Heart right ventricle (tissue), 16 donors: ENCODE results near the gene MIX23. TPM values are rescaled to one million over a fixed set of nuclear protein-coding genes. Genes with fewer than 3 reads are reported as not detected.

Source experiments
- ATAC-seq, 8 donors: fragments of 200-7000 bp; cut with Tn5 transposase; one replicate each; pipeline ENCODE4 v1.9.1; 2020; ENCODE audit warnings: mild to moderate bottlenecking in 8 of 8, moderate library complexity in 8 of 8, moderate number of reproducible peaks in 1 of 8
- DNase-seq, 2 donors: peaks; one replicate each; pipeline ENCODE4 v3.0.0-alpha.2; 2020
- H3K27ac ChIP-seq, 10 donors: fragments of 200-600 bp; sonication (generic) in 2 of 10; one replicate each; pipeline versions ENCODE4 v1.5.0 to v1.8.0; 2020 to 2022; ENCODE audit warnings: mild to moderate bottlenecking in 3 of 10
- H3K27me3 ChIP-seq, 7 donors: fragments of 200-600 bp; one replicate each; pipeline ENCODE4 v1.8.0; 2021 to 2022; ENCODE audit warnings: mild to moderate bottlenecking in 2 of 7
- H3K36me3 ChIP-seq, 9 donors: fragments of 200-600 bp; sonication (generic) in 1 of 9; one replicate each; pipeline versions ENCODE4 v1.5.0 to v1.8.0; 2020 to 2022; ENCODE audit warnings: mild to moderate bottlenecking in 2 of 9
- H3K4me1 ChIP-seq, 9 donors: fragments of 200-600 bp; sonication (generic) in 1 of 9; one replicate each; pipeline versions ENCODE4 v1.5.0 to v1.8.0; 2020 to 2022; ENCODE audit warnings: mild to moderate bottlenecking in 4 of 9
- H3K4me3 ChIP-seq, 10 donors: fragments of 200-600 bp; sonication (generic) in 2 of 10; one replicate each; pipeline versions ENCODE4 v1.5.0 to v1.8.0; 2020 to 2022; ENCODE audit warnings: mild to moderate bottlenecking in 7 of 10, moderate library complexity in 2 of 10
- H3K9me3 ChIP-seq, 11 donors: fragments of 200-600 bp in 10 of 11; sonication (generic) in 2 of 11; one replicate each; pipeline versions ENCODE4 v1.5.0 to v1.8.0; 2013 to 2022; ENCODE audit warnings: mild to moderate bottlenecking in 2 of 11, control low read depth in 1 of 11, moderate library complexity in 1 of 11
- CTCF ChIP-seq, 9 donors: fragments of 200-600 bp; sonication (generic) in 2 of 9; IDR thresholded peaks; one replicate each; pipeline versions ENCODE4 v1.5.0 to v1.8.0; 2021 to 2022; ENCODE audit warnings: antibody characterized with exemption in 9 of 9, mild to moderate bottlenecking in 5 of 9, moderate library complexity in 1 of 9
- WGBS, 2 donors: extraction: QIAGEN DNeasy Blood & Tissue Kit; methylation state at CpG; one replicate each; pipeline ENCODE4 v1.1.7; 2013; ENCODE audit warnings: inconsistent platforms in 1 of 2; 5-methylcytosine and 5-hydroxymethylcytosine counted together
- intact Hi-C, 10 donors: fragments of 100-400 bp; cut with DNase I; formaldehyde crosslinking; loops; one replicate each; pipeline versions ENCODE4 v1.11.1 to v1.14.2; 2022
- polyA plus RNA-seq, 2 donors: library from polyadenylated mRNA; stranded (reverse); fragments of 200-250 nt; gene quantifications; one replicate each; pipeline ENCODE4 v1.2.3, GENCODE V29; 2013
- total RNA-seq, 10 donors: library from RNA; stranded (reverse); fragmentation: NEBNext Ultra II Directional in 3 of 10; extraction: Animal tissue kit (Norgen Biotek cat#: 25700) in 3 of 10; gene quantifications; one replicate each; pipeline versions ENCODE4 v1.2.1 to v1.2.4, GENCODE V29; 2021 to 2023
- donor health status: Arrhythmogenic right ventricular cardiomyopathy.
- donor health status: ischemic (EF 13 %, LVEDD 7.1; RV severe dilation, severe dysfunction).
- donor health status: healthy with polysubstance abuse.
- donor health status: DM: no; HTN: yes; CAD: no.
- donor health status: DM: no; HTN: no; CAD: no.
- donor health status: ischemic (EF 25% LVEDD 6.9; RV normal size, moderate dysfunction).
- donor health status: ischemic (EF 25% LVEDD 5.7; RV mildly dilated, moderate dysfunction).
- donor health status: healthy.
- donor health status: DM: yes; HTN: yes; CAD: no.
- donor health status: Ischemic cardiomyopathy.
- donor health status: ischemic (EF 35%, LVEDD 5.7; RV mildly dilated, moderate dysfunction).
- donor health status: nonischemic (EF 11% LVEDD 7.7; RV severe dilation, severe dysfunction).
- donor health status: DM: yes; HTN: yes; CAD: no.
- donor health status: PGD.
- donor health status: ischemic (EF 29% LVEDD 5.4; RV normal size, mild dysfunction).
- donor health status: nonischemic (EF 23%, LVEDD 6.1; RV moderate dilation, normal function).

MIX23 gene
- total and polyA plus RNA-seq, 12 donors = 23.8 to 58.4 (median 30.1) TPM

GRCh38 chr3:122353215-122353614 is 29.8 kb downstream of the MIX23 start:
- Histone ChIP-seq H3K9me3 (no peaks in the 10 kb centered on the region), H3K27ac (no peak overlapping the region), H3K4me3 (no peak overlapping the region), H3K27me3 (no peaks in the 10 kb centered on the region), H3K4me1 (no peaks in the 10 kb centered on the region), H3K36me3 (peaks cover 0 to 14% (median 0%) of the 10 kb centered on the region in 9 donors)
- TF ChIP-seq CTCF (IDR thresholded peaks at IDR 0.05) = no peak
- intact Hi-C loops = loop anchor here in 1 of 10 donors (10.0 kb wide), 1 partner anchor 808 kb away; the partner anchor contains the start of gene POLQ
- no peak for DNase-seq
- ATAC-seq = peak in 2 of 8 donors; percentile 41 to 42
- 61 to 63% methylated on average over 2 of the region's 2 CpGs for WGBS, 2 donors

GRCh38 chr3:122351612-122352011 is 31.4 kb downstream of the MIX23 start:
- Histone ChIP-seq H3K27ac (no peak overlapping the region), H3K9me3 (no peaks in the 10 kb centered on the region), H3K27me3 (no peaks in the 10 kb centered on the region), H3K36me3 (peaks cover 0 to under 1% (median 0%) of the 10 kb centered on the region in 9 donors), H3K4me3 (no peak overlapping the region), H3K4me1 (no peaks in the 10 kb centered on the region)
- 92 to 97% methylated on average over 4 of the region's 4 CpGs for WGBS, 2 donors
- intact Hi-C loops = loop anchor here in 1 of 10 donors (10.0 kb wide), 1 partner anchor 807 kb away; the partner anchor contains the start of gene POLQ
- no peak for ATAC-seq
- DNase-seq = no peak
- TF ChIP-seq CTCF (IDR thresholded peaks at IDR 0.05) = no peak

- 84 to 85% methylated on average over 5 of the region's 5 CpGs for WGBS, 2 donors
- no peak for TF ChIP-seq CTCF (IDR thresholded peaks at IDR 0.05)
- Histone ChIP-seq H3K9me3 (peaks cover 0 to 2% (median 0%) of the 10 kb centered on the region in 11 donors), H3K36me3 (no peaks in the 10 kb centered on the region), H3K27me3 (no peaks in the 10 kb centered on the region), H3K27ac (no peak overlapping the region), H3K4me1 (no peaks in the 10 kb centered on the region), H3K4me3 (no peak overlapping the region)
- DNase-seq (no peak), ATAC-seq (no peak)
- intact Hi-C loops = loop anchor here in 1 of 10 donors (10.0 kb wide), 1 partner anchor 806 kb away; the partner anchor contains the start of gene POLQ
Observed at GRCh38 chr3:122350814-122351418, 32.1 kb downstream of the MIX23 start.

- Histone ChIP-seq H3K4me3 (no peak overlapping the region), H3K27ac (no peak overlapping the region), H3K27me3 (no peaks in the 10 kb centered on the region), H3K36me3 (no peaks in the 10 kb centered on the region), H3K4me1 (no peaks in the 10 kb centered on the region), H3K9me3 (peaks cover 0 to 2% (median 0%) of the 10 kb centered on the region in 11 donors)
- DNase-seq = no peak
- TF ChIP-seq CTCF (IDR thresholded peaks at IDR 0.05) = no peak
- 79% methylated on average over 1 of the region's 1 CpG for WGBS, 2 donors
- ATAC-seq = no peak
- intact Hi-C loops = no loop called here
Observed at GRCh38 chr3:122349171-122349570, 33.9 kb downstream of the MIX23 start.
